RPMI8226 (cell line): ENCODE measurements around the gene CLDN20.

ENCODE experiments used
- DNase-seq: peaks from one replicate; pipeline ENCODE4 v3.0.0-alpha.2; 2015

The CLDN20 gene

GRCh38 chr6:155246825-155247224 lies 17.0 kb upstream of the CLDN20 start:
- DNase-seq, result no peak

DNA sequence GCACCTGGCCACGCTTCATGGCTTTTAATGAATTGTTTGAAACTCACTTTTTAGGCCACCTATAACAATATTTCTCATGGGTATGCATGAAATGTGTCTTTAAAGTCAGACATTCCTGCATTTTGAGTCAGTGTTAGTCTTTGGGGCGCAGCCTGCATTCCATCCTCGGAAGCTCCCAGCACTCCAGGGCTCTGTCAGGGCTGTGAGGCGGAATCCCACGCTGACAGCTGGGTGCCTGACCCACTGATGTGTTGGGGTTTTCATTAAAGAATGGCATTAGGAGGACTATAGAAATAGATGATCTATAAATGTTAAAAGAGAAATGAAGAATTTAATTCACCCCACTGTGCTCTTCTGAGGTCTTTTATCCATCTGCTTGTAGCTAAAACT lies 16.2 kb upstream of the CLDN20 start:
- DNase-seq, result no peak

DNA sequence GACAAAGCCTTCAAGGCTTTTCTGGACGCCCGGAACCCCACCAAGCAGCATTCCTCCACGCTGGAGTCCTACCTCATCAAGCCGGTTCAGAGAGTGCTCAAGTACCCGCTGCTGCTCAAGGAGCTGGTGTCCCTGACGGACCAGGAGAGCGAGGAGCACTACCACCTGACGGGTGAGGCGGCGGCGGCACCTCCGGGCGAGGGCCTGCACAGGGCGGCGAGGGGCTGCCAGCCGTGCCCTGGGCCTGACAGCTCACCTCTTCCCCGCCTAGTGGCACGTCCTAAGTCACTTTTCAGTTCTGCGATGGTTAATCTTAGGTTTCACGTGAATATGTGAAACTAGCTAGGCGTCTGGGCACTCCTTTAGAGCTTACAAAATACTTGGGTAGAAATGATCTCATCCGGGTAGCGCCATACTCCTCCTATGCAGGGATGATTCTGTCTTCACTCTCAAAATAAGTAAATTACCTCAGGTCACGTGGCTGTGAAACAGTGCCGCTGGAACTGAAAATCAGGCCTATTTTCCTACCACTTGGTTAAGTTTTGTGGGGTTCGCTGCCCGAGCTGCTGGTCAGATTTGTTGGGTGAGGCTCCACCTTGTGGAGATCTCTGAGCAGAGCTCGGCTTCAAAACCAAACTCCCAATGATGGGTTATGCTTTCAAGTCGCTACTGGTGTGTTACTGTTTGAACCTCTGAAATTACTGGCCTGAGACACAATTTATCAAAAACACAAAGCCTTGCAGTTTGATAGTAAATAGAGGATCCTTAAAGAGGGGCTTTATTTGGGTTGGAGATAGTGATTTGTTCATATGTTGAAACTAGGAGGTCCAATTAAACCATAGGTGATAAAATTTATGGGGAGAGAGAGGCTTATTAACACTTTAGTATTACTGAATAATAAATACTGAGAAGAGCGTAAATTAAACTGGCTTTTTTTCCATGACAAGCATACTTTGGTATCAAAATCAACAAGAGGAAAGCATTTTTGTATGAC lies 15.5 kb upstream of the CLDN20 start:
- DNase-seq, result no peak

DNA sequence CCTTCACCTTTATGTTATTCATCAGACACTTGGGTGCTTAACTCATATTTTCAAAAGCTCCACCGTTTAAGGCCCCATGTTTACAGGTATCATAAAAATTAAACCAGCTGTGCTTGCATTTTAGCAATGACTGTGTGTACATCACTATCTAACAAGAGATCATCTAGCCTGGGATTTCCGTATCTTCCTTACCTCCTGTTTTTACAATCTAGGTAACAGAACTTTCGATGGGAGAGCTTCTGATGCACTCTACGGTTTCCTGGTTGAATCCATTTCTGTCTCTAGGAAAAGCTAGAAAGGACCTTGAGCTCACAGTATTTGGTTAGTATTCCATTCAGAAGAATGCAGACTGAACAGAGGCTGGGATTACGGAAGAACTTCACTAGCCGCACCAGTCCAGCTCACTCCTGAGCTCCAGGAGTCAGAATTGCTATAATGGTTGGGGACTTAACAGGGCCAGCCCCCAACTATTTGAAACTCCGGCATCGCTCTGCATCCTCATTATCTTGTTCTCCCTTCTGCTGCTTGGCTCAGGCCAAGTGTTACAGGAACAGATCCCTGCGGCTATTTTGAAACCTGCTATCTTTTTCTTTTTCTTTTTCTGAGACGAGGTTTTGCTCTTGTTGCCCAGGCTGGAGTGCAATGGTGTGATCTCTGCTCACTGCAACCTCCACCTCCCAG lies 13.0 kb upstream of the CLDN20 start:
- DNase-seq, result no peak

DNA sequence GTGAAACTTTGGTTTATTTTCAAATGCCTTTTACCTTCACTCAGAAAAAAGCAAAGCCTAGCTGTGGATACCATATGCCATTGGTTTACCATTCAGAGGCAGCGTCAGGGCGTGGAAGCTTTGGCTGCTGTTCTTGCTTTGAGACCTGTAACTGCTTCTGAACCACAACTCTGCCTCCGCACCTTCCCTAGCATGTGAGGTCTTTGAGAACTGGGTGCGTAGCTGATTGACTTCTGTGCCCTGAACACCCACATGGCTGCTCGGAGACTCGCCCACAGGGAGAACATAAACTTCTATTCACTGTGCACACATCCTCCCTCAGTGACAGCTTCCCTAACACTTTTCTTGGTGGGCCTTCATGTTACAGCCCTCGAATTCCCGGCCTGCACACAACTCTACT lies 11.2 kb upstream of the CLDN20 start:
- no peak for DNase-seq

DNA sequence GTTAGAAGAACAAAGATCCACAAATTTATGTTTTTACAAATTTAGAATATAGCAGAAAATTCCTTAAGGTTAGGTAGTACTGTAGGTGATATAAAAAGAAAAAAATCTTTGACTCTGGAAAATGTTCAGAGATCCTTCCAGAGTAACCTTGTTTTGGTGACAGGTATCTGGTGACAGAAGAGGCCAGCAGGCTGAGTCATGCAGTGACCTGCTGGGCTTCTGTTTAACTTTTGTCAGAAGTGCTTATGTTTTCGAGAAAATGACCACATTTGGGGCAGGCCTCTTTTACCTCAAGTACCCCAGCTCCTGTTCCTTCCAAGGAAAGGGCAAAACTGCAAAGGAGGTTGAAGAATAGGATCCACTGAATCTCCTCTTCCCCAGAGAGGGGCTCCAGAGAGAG lies 10.5 kb upstream of the CLDN20 start:
- DNase-seq, result no peak

- DNase-seq, result no peak
Observed at GRCh38 chr6:155254139-155254538, 9.7 kb upstream of the CLDN20 start.

DNA sequence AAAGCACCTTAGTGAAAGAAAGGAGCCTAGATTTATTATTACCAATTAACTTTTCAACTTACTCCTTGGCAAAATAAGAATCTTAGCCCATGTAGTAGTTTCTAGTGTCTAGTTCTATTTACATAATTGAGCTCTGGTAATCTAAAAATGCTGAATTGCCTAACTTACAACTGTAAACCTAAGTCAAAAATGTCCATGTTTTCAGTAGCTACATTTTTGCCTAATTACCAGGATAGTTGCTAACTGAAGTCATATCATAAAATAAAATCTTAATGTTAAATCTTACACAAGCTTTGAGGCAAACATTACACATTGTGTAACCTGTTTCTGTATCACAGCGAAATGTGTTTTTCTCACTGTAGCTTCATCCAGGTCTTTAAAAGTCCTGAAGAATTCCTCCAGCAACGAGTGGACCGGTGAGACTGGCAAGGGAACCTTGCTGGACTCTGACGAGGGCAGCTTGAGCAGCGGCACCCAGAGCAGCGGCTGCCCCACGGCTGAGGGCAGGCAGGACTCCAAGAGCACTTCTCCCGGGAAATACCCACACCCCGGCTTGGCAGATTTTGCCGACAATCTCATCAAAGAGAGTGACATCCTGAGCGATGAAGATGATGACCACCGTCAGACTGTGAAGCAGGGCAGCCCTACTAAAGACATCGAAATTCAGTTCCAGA lies 7.6 kb upstream of the CLDN20 start:
- no peak for DNase-seq

DNA sequence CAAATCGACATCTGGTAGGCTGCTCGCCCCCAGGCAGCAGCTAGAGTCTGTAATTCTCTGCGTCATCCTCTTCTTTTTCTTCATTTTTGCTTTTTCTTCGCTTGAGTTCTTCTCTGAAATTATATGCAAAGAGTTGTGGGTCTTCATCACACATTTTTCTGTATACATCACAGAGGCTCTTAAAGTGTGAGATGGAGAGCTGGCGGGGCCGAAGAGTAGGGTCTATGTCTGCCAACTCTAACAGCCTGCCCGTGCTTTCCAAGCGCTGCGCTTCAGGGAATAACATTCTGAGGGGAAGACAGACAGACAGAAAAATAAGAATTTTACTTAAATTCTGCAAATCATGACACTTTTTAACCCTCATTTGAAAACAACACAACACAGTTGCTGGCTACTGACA lies 6.0 kb upstream of the CLDN20 start:
- no peak for DNase-seq

GRCh38 chr6:155259204-155259603 lies 4.6 kb upstream of the CLDN20 start:
- no peak for DNase-seq

GRCh38 chr6:155259897-155260296 lies 3.9 kb upstream of the CLDN20 start:
- DNase-seq, result no peak

GRCh38 chr6:155260686-155261085 lies 3.1 kb upstream of the CLDN20 start:
- DNase-seq, result no peak

- DNase-seq, result no peak
Observed at GRCh38 chr6:155261111-155261900, 2.5 kb upstream of the CLDN20 start.

GRCh38 chr6:155262655-155263054 lies 1.2 kb upstream of the CLDN20 start:
- no peak for DNase-seq

DNA sequence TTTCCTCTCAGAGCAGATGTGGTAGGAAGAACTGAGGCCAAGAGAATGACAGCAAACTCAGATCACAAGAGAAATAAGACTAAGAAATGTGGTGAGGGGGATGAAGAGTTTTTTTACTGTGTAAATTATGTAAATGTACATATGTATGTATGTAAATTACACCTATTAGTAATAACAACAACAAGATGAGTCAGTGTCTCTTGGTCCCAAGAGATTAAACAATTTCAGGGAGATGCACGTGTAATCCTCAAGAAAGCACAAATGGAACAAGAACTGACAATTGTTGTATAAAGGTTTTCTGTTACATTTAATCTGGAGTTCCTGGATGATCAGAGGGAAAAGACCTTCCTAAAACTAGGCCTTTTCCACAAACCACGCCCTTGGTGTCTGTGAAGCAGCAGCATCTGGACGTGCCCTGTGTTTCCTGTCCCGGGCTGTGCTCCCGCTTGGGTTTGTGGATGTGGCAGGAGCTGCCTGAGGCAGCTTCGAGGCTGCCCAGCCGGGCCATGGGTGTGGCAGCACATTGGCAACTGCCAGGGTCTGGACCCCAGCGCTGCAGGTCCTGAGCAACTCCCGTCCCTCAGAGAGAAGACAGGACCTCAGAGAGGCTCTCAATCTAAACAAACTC lies 994 bp downstream of the CLDN20 start:
- DNase-seq, result no peak

DNA sequence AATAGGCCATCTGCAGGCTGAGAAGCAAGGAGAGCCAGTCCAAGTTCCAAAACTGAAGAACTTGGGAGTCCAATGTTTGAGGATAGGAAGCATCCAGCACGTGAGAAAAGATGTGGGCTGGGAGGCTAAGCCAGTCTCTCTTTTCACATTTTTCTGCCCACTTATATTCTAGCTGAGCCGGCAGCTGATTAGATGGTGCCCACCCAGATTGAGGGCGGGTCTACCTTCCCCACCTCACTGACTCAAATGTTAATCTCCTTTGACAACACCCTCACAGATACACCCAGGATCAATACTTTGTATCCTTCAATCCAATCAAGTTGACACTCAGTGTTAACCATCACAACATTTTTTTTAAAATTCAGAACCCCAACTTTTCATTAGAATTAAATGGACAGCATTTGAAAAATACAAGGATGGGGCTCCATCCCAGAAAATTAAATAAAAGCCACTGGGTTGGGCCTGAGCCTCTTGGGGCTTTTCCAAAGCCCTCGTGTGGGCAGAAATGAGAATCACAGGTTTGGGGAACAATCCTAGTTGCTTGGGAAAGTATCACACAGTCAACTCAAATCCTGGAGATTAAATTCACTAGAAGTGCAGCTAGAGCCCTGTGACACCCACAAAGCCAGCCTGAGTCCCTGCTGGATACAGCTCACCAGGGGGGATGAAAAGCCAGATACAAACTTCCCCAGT lies 2.2 kb downstream of the CLDN20 start:
- DNase-seq, result no peak

GRCh38 chr6:155267411-155267810 lies 3.6 kb downstream of the CLDN20 start:
- no peak for DNase-seq

- DNase-seq, result peak; percentile 25
Observed at GRCh38 chr6:155268088-155268867, 4.5 kb downstream of the CLDN20 start.

DNA sequence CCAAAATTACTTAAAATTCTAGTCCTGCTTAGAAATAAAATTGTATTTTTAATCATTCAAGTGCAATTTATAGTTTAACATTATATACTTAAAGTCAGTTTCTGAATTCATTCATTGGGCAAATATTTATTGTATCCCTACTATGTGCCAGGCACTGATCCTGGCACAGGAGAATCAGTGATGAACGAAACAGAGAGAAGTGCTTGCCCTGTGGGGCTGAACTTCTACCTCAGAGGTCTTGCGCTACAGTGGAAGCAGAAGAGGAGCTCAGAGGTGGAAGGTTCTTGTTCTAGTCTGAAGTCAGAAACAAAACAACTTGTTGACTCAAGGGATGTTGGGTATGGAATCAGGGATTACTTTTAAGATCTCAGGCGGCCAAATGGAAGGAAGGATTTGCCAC lies 6.0 kb downstream of the CLDN20 start:
- DNase-seq, result no peak

- DNase-seq, result no peak
Observed at GRCh38 chr6:155270561-155271091, 6.8 kb downstream of the CLDN20 start.

GRCh38 chr6:155271145-155271544 lies 7.3 kb downstream of the CLDN20 start:
- no peak for DNase-seq
